ENCODE data around the gene ZFPM1. TPM values are rescaled to one million over a fixed set of nuclear protein-coding genes. Genes with fewer than 3 reads are reported as not detected.

Gene ZFPM1
- total RNA-seq, 1 experiment from 2014 or later, result 3.9 TPM

DNA sequence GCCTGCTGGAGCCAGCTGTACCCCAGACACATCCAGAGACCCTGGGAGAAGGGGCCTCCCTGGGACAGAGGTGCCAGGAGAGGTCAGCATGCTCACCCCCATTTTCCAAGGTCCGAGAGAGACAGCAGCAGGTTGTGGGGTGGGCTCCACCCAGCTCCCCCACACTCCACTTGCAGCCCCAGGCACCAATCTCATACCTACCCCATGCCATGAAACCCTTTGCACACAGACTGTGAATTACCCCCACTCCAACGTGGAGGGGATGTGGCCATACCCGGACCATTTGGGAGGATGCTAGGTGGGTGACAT is 34.0 kb downstream of the ZFPM1 start:
- ATAC-seq (no peak), DNase-seq (ENCODE audit: low read depth, low spot score) (no peak)
- Histone ChIP-seq H3K9me3 (ENCODE audit: control insufficient read depth, insufficient read depth, low read depth, low read length) (no peaks in the 10 kb centered on the region), H3K4me1 (ENCODE audit: control insufficient read depth, insufficient read depth, low read length) (peaks cover 6% of the 10 kb centered on the region; the same call in 1 of the 2 replicates), H3K36me3 (ENCODE audit: control insufficient read depth, insufficient read depth, low read length) (no peaks in the 10 kb centered on the region), H3K27me3 (ENCODE audit: control insufficient read depth, insufficient read depth, low read length) (no peaks in the 10 kb centered on the region), H3K4me3 (ENCODE audit: low read depth in 2 of 2, low read length in 2 of 2) (no peak overlapping the region), H3K27ac (ENCODE audit: low read length) (no peak overlapping the region)
- no TSS peak for BruUV-seq (replicated peaks)
- POLR2A ChIA-PET, result no interaction called here
- TF ChIP-seq POLR2AphosphoS5 (IDR thresholded peaks at IDR 0.05; ENCODE audit: low read depth, low read length) (no peak), SIN3A (IDR thresholded peaks at IDR 0.05; ENCODE audit: borderline replicate concordance, insufficient read depth, low read depth, low read length) (no peak), TCF7L2 (IDR thresholded peaks at IDR 0.05; ENCODE audit: low read depth, low read length) (no peak)
- TF ChIP-seq, protein P1, sequence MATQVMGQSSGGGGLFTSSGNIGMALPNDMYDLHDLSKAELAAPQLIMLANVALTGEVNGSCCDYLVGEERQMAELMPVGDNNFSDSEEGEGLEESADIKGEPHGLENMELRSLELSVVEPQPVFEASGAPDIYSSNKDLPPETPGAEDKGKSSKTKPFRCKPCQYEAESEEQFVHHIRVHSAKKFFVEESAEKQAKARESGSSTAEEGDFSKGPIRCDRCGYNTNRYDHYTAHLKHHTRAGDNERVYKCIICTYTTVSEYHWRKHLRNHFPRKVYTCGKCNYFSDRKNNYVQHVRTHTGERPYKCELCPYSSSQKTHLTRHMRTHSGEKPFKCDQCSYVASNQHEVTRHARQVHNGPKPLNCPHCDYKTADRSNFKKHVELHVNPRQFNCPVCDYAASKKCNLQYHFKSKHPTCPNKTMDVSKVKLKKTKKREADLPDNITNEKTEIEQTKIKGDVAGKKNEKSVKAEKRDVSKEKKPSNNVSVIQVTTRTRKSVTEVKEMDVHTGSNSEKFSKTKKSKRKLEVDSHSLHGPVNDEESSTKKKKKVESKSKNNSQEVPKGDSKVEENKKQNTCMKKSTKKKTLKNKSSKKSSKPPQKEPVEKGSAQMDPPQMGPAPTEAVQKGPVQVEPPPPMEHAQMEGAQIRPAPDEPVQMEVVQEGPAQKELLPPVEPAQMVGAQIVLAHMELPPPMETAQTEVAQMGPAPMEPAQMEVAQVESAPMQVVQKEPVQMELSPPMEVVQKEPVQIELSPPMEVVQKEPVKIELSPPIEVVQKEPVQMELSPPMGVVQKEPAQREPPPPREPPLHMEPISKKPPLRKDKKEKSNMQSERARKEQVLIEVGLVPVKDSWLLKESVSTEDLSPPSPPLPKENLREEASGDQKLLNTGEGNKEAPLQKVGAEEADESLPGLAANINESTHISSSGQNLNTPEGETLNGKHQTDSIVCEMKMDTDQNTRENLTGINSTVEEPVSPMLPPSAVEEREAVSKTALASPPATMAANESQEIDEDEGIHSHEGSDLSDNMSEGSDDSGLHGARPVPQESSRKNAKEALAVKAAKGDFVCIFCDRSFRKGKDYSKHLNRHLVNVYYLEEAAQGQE (IDR thresholded peaks at IDR 0.05; ENCODE audit: insufficient read depth in 1 of 2, low read depth in 2 of 2, low read length in 1 of 2), result no peak
- TF ChIP-seq, protein P2, sequence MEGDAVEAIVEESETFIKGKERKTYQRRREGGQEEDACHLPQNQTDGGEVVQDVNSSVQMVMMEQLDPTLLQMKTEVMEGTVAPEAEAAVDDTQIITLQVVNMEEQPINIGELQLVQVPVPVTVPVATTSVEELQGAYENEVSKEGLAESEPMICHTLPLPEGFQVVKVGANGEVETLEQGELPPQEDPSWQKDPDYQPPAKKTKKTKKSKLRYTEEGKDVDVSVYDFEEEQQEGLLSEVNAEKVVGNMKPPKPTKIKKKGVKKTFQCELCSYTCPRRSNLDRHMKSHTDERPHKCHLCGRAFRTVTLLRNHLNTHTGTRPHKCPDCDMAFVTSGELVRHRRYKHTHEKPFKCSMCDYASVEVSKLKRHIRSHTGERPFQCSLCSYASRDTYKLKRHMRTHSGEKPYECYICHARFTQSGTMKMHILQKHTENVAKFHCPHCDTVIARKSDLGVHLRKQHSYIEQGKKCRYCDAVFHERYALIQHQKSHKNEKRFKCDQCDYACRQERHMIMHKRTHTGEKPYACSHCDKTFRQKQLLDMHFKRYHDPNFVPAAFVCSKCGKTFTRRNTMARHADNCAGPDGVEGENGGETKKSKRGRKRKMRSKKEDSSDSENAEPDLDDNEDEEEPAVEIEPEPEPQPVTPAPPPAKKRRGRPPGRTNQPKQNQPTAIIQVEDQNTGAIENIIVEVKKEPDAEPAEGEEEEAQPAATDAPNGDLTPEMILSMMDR (IDR thresholded peaks at IDR 0.05), result no peak
- intact Hi-C loops (cut with micrococcal nuclease; ENCODE audit: unreplicated experiment), result no loop called here
- in situ Hi-C loops (cut with HindIII; ENCODE audit: low pct_unique_long_range_greater_than_20kb, low sequenced_read_pairs), result no loop called here
- CTCF ChIA-PET, result no interaction called here

DNA sequence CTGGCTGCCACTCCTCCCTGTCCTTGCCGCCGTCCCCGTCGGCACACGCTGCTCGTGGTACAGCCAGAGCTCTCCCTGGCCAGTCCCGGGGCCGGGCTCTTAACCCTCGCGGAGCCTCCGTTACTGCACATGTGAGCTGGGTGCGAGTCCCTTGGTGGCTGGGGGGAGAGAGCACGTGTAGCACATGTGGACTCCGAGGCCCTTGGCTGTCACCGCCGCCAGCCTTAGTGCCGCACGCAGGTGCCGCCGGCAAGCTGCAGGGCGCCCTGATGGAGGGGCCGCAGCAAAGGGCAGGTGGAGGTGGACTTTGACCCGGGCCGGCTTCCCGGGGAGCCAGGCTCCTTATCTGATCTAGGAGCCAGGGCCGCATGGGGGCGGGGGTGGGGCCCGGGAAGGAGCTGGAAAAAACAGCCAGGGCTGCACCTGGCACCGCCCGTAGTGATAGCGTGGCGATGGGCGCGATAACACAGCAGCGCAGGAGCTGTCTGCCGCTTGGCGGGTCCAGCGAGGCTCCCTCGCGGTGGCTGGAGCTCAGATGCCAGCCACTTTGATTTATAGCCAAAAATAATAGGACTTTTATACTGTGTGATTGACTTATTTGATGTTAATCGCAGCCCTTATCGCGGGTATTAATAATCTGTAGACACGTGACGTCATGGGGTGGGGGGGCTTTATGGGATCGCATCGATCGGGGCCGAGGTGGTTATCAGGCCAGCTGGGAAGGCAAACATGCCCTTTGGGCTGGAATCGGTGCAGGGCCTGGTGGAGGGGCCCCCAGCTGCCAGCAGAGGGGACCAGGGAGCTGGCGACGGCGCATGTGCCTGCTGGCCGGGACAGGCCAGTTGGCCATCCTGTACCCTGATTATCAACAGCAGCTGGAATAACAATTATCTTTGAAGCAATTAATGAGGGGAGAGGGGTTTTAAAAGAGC is 35.1 kb downstream of the ZFPM1 start:
- DNase-seq (ENCODE audit: low read depth, low spot score) (no peak), ATAC-seq (no peak)
- intact Hi-C loops (cut with micrococcal nuclease; ENCODE audit: unreplicated experiment), result no loop called here
- no peak overlapping the region for H3K27ac ChIP-seq (ENCODE audit: low read length)
- POLR2A ChIA-PET, result interaction anchor here (0.6 kb wide), 1 partner anchor 13 kb away, joined by 3 read pairs; no protein-coding TSS in a partner anchor
- no peaks in the 10 kb centered on the region for H3K4me1 ChIP-seq (ENCODE audit: control insufficient read depth, insufficient read depth, low read length)
- no peaks in the 10 kb centered on the region for H3K9me3 ChIP-seq (ENCODE audit: control insufficient read depth, insufficient read depth, low read depth, low read length)
- H3K27me3 ChIP-seq (ENCODE audit: control insufficient read depth, insufficient read depth, low read length), result no peaks in the 10 kb centered on the region
- no peaks in the 10 kb centered on the region for H3K36me3 ChIP-seq (ENCODE audit: control insufficient read depth, insufficient read depth, low read length)
- TF ChIP-seq, protein P2 (IDR thresholded peaks at IDR 0.05), result no peak
- TF ChIP-seq TCF7L2 (IDR thresholded peaks at IDR 0.05; ENCODE audit: low read depth, low read length), result no peak
- CTCF ChIA-PET, result interaction anchor here (0.5 to 0.6 kb wide), 2 partner anchors 79 to 86 kb away, joined by 3 to 4 read pairs; no protein-coding TSS in a partner anchor
- in situ Hi-C loops (cut with HindIII; ENCODE audit: low pct_unique_long_range_greater_than_20kb, low sequenced_read_pairs), result no loop called here
- no TSS peak for BruUV-seq (replicated peaks)
- no peak overlapping the region for H3K4me3 ChIP-seq (ENCODE audit: low read depth in 2 of 2, low read length in 2 of 2)

Measured in Panc1 (cell line).